ENCODE results near the gene ZFP90. TPM values are rescaled to one million over a fixed set of nuclear protein-coding genes. Genes with fewer than 3 reads are reported as not detected.

The ZFP90 gene
- total RNA-seq, 4 donors from 2014 or later: 34.3 to 46.4 (median 38.7) TPM

- no peak overlapping the region for H3K27ac ChIP-seq
- intact Hi-C loops (cut with DNase I): no loop called here
- peak; percentile 47 to 61 for DNase-seq
- H3K9me3 ChIP-seq: no peaks in the 10 kb centered on the region
- no peak for TF ChIP-seq POLR2A (IDR thresholded peaks at IDR 0.05)
- no peak for TF ChIP-seq CTCF (IDR thresholded peaks at IDR 0.05)
- no peaks in the 10 kb centered on the region for H3K27me3 ChIP-seq
- no peak overlapping the region for H3K4me3 ChIP-seq (replicated peaks in 1 of 3)
- WGBS, 2 donors: 31 to 54% methylated on average over 2 to 3 of the region's 3 CpGs
- peaks cover 0 to 11% of the 10 kb centered on the region in 2 donors for H3K4me1 ChIP-seq
- no peaks in the 10 kb centered on the region for H3K36me3 ChIP-seq
Observed at GRCh38 chr16:68514511-68514910, 24.6 kb upstream of the ZFP90 start.

- H3K27ac ChIP-seq: no peak overlapping the region
- H3K4me1 ChIP-seq: no peaks in the 10 kb centered on the region
- H3K9me3 ChIP-seq: no peaks in the 10 kb centered on the region
- H3K4me3 ChIP-seq (replicated peaks in 1 of 3): no peak overlapping the region
- H3K27me3 ChIP-seq: no peaks in the 10 kb centered on the region
- 70 to 79% methylated on average over 7 of the region's 7 CpGs for WGBS, 2 donors
- no peak for TF ChIP-seq POLR2A (IDR thresholded peaks at IDR 0.05)
- intact Hi-C loops (cut with DNase I): no loop called here
- H3K36me3 ChIP-seq: no peaks in the 10 kb centered on the region
- no peak for DNase-seq
Observed at GRCh38 chr16:68517606-68518166, 21.4 kb upstream of the ZFP90 start.

GRCh38 chr16:68519225-68519745, 19.8 kb upstream of the ZFP90 start:
- Histone ChIP-seq H3K4me3 (replicated peaks in 1 of 3) (no peak overlapping the region), H3K36me3 (no peaks in the 10 kb centered on the region), H3K27ac (no peak overlapping the region), H3K27me3 (no peaks in the 10 kb centered on the region), H3K4me1 (no peaks in the 10 kb centered on the region), H3K9me3 (no peaks in the 10 kb centered on the region)
- intact Hi-C loops (cut with DNase I): no loop called here
- TF ChIP-seq CTCF (IDR thresholded peaks at IDR 0.05): no peak
- TF ChIP-seq POLR2A (IDR thresholded peaks at IDR 0.05): no peak
- DNase-seq: no peak
- 81 to 91% methylated on average over 5 to 6 of the region's 6 CpGs for WGBS, 2 donors

GRCh38 chr16:68520649-68521086, 18.4 kb upstream of the ZFP90 start:
- no peaks in the 10 kb centered on the region for H3K9me3 ChIP-seq
- H3K4me3 ChIP-seq (replicated peaks in 1 of 3): no peak overlapping the region
- H3K4me1 ChIP-seq: no peaks in the 10 kb centered on the region
- peak; percentile 88 to 91 for DNase-seq
- 1 to 3% methylated on average over 14 to 22 of the region's 22 CpGs for WGBS, 2 donors
- H3K27me3 ChIP-seq: no peaks in the 10 kb centered on the region
- no peaks in the 10 kb centered on the region for H3K36me3 ChIP-seq
- TF ChIP-seq POLR2A (IDR thresholded peaks at IDR 0.05) (no peak), CTCF (IDR thresholded peaks at IDR 0.05) (peak; percentile 96 to 99 (median 98))
- H3K27ac ChIP-seq: no peak overlapping the region
- intact Hi-C loops (cut with DNase I): no loop called here

- no peaks in the 10 kb centered on the region for H3K27me3 ChIP-seq
- H3K4me1 ChIP-seq: peaks cover 6% of the 10 kb centered on the region in 2 donors
- TF ChIP-seq POLR2A (IDR thresholded peaks at IDR 0.05) (no peak), CTCF (IDR thresholded peaks at IDR 0.05) (no peak)
- no peak overlapping the region for H3K27ac ChIP-seq
- intact Hi-C loops (cut with DNase I): no loop called here
- 69 to 85% methylated on average over 10 of the region's 10 CpGs for WGBS, 2 donors
- H3K9me3 ChIP-seq: no peaks in the 10 kb centered on the region
- no peak overlapping the region for H3K4me3 ChIP-seq (replicated peaks in 1 of 3)
- no peak for DNase-seq
- no peaks in the 10 kb centered on the region for H3K36me3 ChIP-seq
Observed at GRCh38 chr16:68524069-68524820, 14.8 kb upstream of the ZFP90 start.
